Measurements from ENCODE around the gene SCART1.
"Not testable (repeated sequence)": the region's sequence is repeated elsewhere in the genome, so short reads cannot be mapped to it uniquely, and the experiment has no call there.

The SCART1 gene

GRCh38 chr10:133455196-133455595 is 1.5 kb downstream of the SCART1 start:
- DNase-seq (ENCODE audit: low read depth in 2 of 2, low spot score in 1 of 2), result no peak

- DNase-seq (ENCODE audit: low read depth in 2 of 2, low spot score in 1 of 2), result no peak
These were observed 1.9 kb downstream of the SCART1 start for GRCh38 chr10:133455611-133456031.

- DNase-seq (ENCODE audit: low read depth in 2 of 2, low spot score in 1 of 2), result no peak
These were observed 2.6 kb downstream of the SCART1 start for GRCh38 chr10:133456041-133456951.

GRCh38 chr10:133457100-133457841 is 3.5 kb downstream of the SCART1 start:
- no peak for DNase-seq (ENCODE audit: low read depth in 2 of 2, low spot score in 1 of 2)

GRCh38 chr10:133458021-133458709 is 4.4 kb downstream of the SCART1 start:
- no peak for DNase-seq (ENCODE audit: low read depth in 2 of 2, low spot score in 1 of 2)

GRCh38 chr10:133458710-133459453 is 5.1 kb downstream of the SCART1 start:
- no peak for DNase-seq (ENCODE audit: low read depth in 2 of 2, low spot score in 1 of 2)

- no peak for DNase-seq (ENCODE audit: low read depth in 2 of 2, low spot score in 1 of 2)
These were observed 5.9 kb downstream of the SCART1 start for GRCh38 chr10:133459454-133460207.

- no peak for DNase-seq (ENCODE audit: low read depth in 2 of 2, low spot score in 1 of 2)
These were observed 6.5 kb downstream of the SCART1 start for GRCh38 chr10:133460208-133460769.

- no peak for DNase-seq (ENCODE audit: low read depth in 2 of 2, low spot score in 1 of 2)
These were observed 7.3 kb downstream of the SCART1 start for GRCh38 chr10:133461027-133461426.

GRCh38 chr10:133461841-133462240 is 8.1 kb downstream of the SCART1 start:
- DNase-seq (ENCODE audit: low read depth in 2 of 2, low spot score in 1 of 2), result no peak

GRCh38 chr10:133462512-133463305 is 9.0 kb downstream of the SCART1 start:
- no peak for DNase-seq (ENCODE audit: low read depth in 2 of 2, low spot score in 1 of 2)

- no peak for DNase-seq (ENCODE audit: low read depth in 2 of 2, low spot score in 1 of 2)
These were observed 10.9 kb downstream of the SCART1 start for GRCh38 chr10:133464582-133465031.

GRCh38 chr10:133465191-133465949 is 11.6 kb downstream of the SCART1 start:
- no peak for DNase-seq (ENCODE audit: low read depth in 2 of 2, low spot score in 1 of 2)

- no peak for DNase-seq (ENCODE audit: low read depth in 2 of 2, low spot score in 1 of 2)
These were observed 12.3 kb downstream of the SCART1 start for GRCh38 chr10:133465950-133466474.

- no peak for DNase-seq (ENCODE audit: low read depth in 2 of 2, low spot score in 1 of 2)
These were observed 13.0 kb downstream of the SCART1 start for GRCh38 chr10:133466683-133467275.

GRCh38 chr10:133467286-133467911 is 13.7 kb downstream of the SCART1 start:
- DNase-seq (ENCODE audit: low read depth in 2 of 2, low spot score in 1 of 2), result no peak

- DNase-seq (ENCODE audit: low read depth in 2 of 2, low spot score in 1 of 2), result not testable (repeated sequence)
These were observed 15.5 kb downstream of the SCART1 start for GRCh38 chr10:133469205-133469604.

All from stimulated activated CD8-positive, alpha-beta memory T cell treated with anti-CD3 and anti-CD28 coated beads, Interleukin-4, amount 100 ng/mL, for 4 hours (primary cell).